CD14-positive monocyte (primary cell): ENCODE data around the gene PPP2R2C. TPM values are rescaled to one million over a fixed set of nuclear protein-coding genes. Genes with fewer than 3 reads are reported as not detected.

Experiments
- DNase-seq, 3 donors: peaks; one replicate each; pipeline ENCODE4 v3.0.0-alpha.2; 2011 to 2022
- H2AFZ ChIP-seq: 2 replicates; pipeline ENCODE4 v1.6.0; 2012; ENCODE audit warnings: mild to moderate bottlenecking, low read depth, low read length, inconsistent platforms; ENCODE audit not compliant: insufficient read depth, poor library complexity, severe bottlenecking
- H3K27ac ChIP-seq, 2 donors: 1 replicate in 1 of 2; 2 replicates in 1 of 2; pipeline ENCODE4 v1.5.1; 2012 to 2013; ENCODE audit warnings: low read length in 2 of 2, control low read depth in 1 of 2, inconsistent platforms in 1 of 2, low read depth in 1 of 2, mild to moderate bottlenecking in 1 of 2
- H3K27me3 ChIP-seq, 2 donors: one replicate each; pipeline versions ENCODE4 v1.6.0 to v1.6.1; 2011 to 2013; ENCODE audit warnings: low read length in 2 of 2; ENCODE audit not compliant: control insufficient read depth in 2 of 2, insufficient read depth in 2 of 2
- H3K36me3 ChIP-seq, 2 donors: replicated peaks in 1 of 2; 1 replicate in 1 of 2; 2 replicates in 1 of 2; pipeline versions ENCODE4 v1.5.1 to v1.6.1; 2012 to 2013; ENCODE audit warnings: low read length in 2 of 2, control low read depth in 1 of 2, inconsistent platforms in 1 of 2, mild to moderate bottlenecking in 1 of 2; ENCODE audit not compliant: insufficient read depth in 2 of 2, control insufficient read depth in 1 of 2
- H3K4me1 ChIP-seq, 2 donors: 1 replicate in 1 of 2; 2 replicates in 1 of 2; pipeline versions ENCODE4 v1.5.1 to v1.6.1; 2012 to 2013; ENCODE audit warnings: low read length in 2 of 2, control low read depth in 1 of 2, inconsistent platforms in 1 of 2, mild to moderate bottlenecking in 1 of 2, moderate library complexity in 1 of 2; ENCODE audit not compliant: insufficient read depth in 2 of 2, control insufficient read depth in 1 of 2
- H3K4me2 ChIP-seq: replicated peaks from 2 replicates; pipeline ENCODE3; 2012; ENCODE audit warnings: low read length, moderate library complexity, mild to moderate bottlenecking; ENCODE audit not compliant: poor library complexity, severe bottlenecking; ENCODE audit errors: extremely low read depth
- H3K4me3 ChIP-seq, 3 experiments: fragments of 200-600 bp in 1 of 3; sonication (generic) in 1 of 3; replicated peaks in 1 of 3; 1 replicate in 2 of 3; 2 replicates in 1 of 3; pipeline ENCODE4 v1.5.1; 2011 to 2013; ENCODE audit warnings: low read length in 3 of 3, mild to moderate bottlenecking in 3 of 3, control low read depth in 2 of 3, low read depth in 2 of 3, inconsistent platforms in 1 of 3, moderate library complexity in 1 of 3
- H3K79me2 ChIP-seq: 2 replicates; pipeline ENCODE4 v1.6.0; 2012; ENCODE audit warnings: mild to moderate bottlenecking, control low read depth, inconsistent platforms, low read length, moderate library complexity; ENCODE audit not compliant: insufficient read depth
- H3K9ac ChIP-seq: 2 replicates; pipeline ENCODE4 v1.6.0; 2017; ENCODE audit warnings: low read length, mild to moderate bottlenecking; ENCODE audit not compliant: insufficient read depth, poor library complexity, severe bottlenecking
- H3K9me3 ChIP-seq, 2 donors: replicated peaks in 1 of 2; 1 replicate in 1 of 2; 2 replicates in 1 of 2; pipeline versions ENCODE4 v1.5.1 to v1.6.1; 2012 to 2013; ENCODE audit warnings: low read length in 2 of 2, control low read depth in 1 of 2; ENCODE audit not compliant: control insufficient read depth in 1 of 2, insufficient read depth in 1 of 2
- H4K20me1 ChIP-seq: 2 replicates; pipeline ENCODE4 v1.6.0; 2012; ENCODE audit warnings: mild to moderate bottlenecking, low read length, control low read depth, moderate library complexity; ENCODE audit not compliant: insufficient read depth
- H3K27ac Mint-ChIP-seq, 7 donors: one replicate each; pipeline ENCODE4 v1.8.0; 2020; ENCODE audit warnings: mild to moderate bottlenecking in 7 of 7, mixed read lengths in 7 of 7, moderate library complexity in 6 of 7, inconsistent platforms in 2 of 7
- H3K27me3 Mint-ChIP-seq, 3 donors: one replicate each; pipeline ENCODE4 v1.8.0; 2021 to 2022; ENCODE audit warnings: low read depth in 3 of 3, mild to moderate bottlenecking in 3 of 3, mixed read lengths in 3 of 3, moderate library complexity in 3 of 3, inconsistent platforms in 1 of 3
- H3K36me3 Mint-ChIP-seq, 2 donors: one replicate each; pipeline ENCODE4 v1.8.0; 2020; ENCODE audit warnings: mixed read lengths in 2 of 2, inconsistent platforms in 1 of 2, mild to moderate bottlenecking in 1 of 2
- H3K4me1 Mint-ChIP-seq: one replicate; pipeline ENCODE4 v1.8.0; 2020; ENCODE audit warnings: mild to moderate bottlenecking, mixed read lengths
- H3K4me3 Mint-ChIP-seq, 2 donors: one replicate each; pipeline ENCODE4 v1.8.0; 2020; ENCODE audit warnings: mild to moderate bottlenecking in 2 of 2, mixed read lengths in 2 of 2, moderate library complexity in 1 of 2
- H3K9me3 Mint-ChIP-seq, 7 donors: one replicate each; pipeline ENCODE4 v1.8.0; 2020 to 2022; ENCODE audit warnings: mixed read lengths in 7 of 7, mild to moderate bottlenecking in 6 of 7, moderate library complexity in 6 of 7, inconsistent platforms in 2 of 7
- WGBS: methylation state at CpG from one replicate; pipeline ENCODE4 v1.1.5; 2013; ENCODE audit warnings: missing lambda C conversion rate; ENCODE audit not compliant: insufficient coverage; 5-methylcytosine and 5-hydroxymethylcytosine counted together
- intact Hi-C, 2 donors: fragments of 100-400 bp; cut with micrococcal nuclease; formaldehyde crosslinking; loops; one replicate each; pipeline versions ENCODE4 v1.15.0 to v1.15.1; 2023
- polyA plus RNA-seq, 3 donors: library from polyadenylated mRNA; depleted of rRNA in 1 of 3; unstranded in 2 of 3; stranded (reverse) in 1 of 3; fragments of 300-500 nt in 2 of 3; fragments of >200 nt in 1 of 3; fragmentation: Illumina TruSeq in 2 of 3; gene quantifications; 1 replicate in 2 of 3; 2 replicates in 1 of 3; pipeline ENCODE4 v1.2.3, GENCODE V29; 2012 to 2021
- TF ChIP-seq, protein P1 (sequence below): fragments of 200-600 bp; IDR thresholded peaks from one replicate; pipeline ENCODE4 v1.8.0; 2022; ENCODE audit warnings: antibody characterized with exemption, mild to moderate bottlenecking

Gene PPP2R2C
- polyA plus RNA-seq, 3 donors, result not detected

DNA sequence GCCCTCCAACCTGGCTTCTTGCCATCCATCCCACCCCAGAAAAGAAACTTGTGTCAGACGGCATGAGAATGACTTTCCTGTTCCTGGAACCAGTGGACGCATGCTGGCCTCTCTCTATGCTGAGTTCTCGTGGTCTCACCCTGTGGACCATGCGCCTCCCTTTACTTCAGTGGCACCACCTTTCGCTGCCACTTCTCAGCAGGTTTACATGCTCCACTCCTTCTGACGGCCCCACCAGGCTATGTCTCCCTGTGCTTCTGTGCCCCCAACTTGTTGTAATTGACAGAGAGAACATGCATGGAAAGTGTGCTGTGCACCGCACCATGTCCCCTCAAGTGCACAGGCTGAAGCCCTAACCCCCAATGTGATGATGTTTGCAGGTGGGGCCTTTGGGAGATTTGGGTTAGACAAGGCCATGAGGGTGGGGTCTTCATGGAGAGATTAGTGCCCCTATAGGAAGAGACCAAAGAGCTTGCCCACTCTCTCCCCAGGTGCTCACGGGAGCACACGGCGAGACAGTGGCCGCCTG is 3.1 kb upstream of the PPP2R2C start:
- Mint-ChIP-seq H3K9me3 (peaks cover 0 to 3% (median 0%) of the 10 kb centered on the region in 7 donors), H3K27me3 (peaks cover 28 to 48% (median 33%) of the 10 kb centered on the region in 3 donors), H3K4me3 (no peak overlapping the region), H3K27ac (no peak overlapping the region), H3K4me1 (no peaks in the 10 kb centered on the region), H3K36me3 (peaks cover 0 to 2% of the 10 kb centered on the region in 2 donors)
- Histone ChIP-seq H3K27ac (no peak overlapping the region), H3K9me3 (no peaks in the 10 kb centered on the region), H3K4me2 (no peak overlapping the region), H3K4me3 (no peak overlapping the region), H3K36me3 (no peaks in the 10 kb centered on the region), H3K79me2 (no peaks in the 10 kb centered on the region), H4K20me1 (no peaks in the 10 kb centered on the region), H2AFZ (no peak overlapping the region), H3K9ac (no peak overlapping the region), H3K27me3 (peaks cover 11 to 23% of the 10 kb centered on the region in 2 donors), H3K4me1 (no peaks in the 10 kb centered on the region)
- no peak for DNase-seq
- WGBS, result 89% methylated on average over 8 of the region's 11 CpGs
- intact Hi-C loops, result no loop called here
- TF ChIP-seq, protein P1, sequence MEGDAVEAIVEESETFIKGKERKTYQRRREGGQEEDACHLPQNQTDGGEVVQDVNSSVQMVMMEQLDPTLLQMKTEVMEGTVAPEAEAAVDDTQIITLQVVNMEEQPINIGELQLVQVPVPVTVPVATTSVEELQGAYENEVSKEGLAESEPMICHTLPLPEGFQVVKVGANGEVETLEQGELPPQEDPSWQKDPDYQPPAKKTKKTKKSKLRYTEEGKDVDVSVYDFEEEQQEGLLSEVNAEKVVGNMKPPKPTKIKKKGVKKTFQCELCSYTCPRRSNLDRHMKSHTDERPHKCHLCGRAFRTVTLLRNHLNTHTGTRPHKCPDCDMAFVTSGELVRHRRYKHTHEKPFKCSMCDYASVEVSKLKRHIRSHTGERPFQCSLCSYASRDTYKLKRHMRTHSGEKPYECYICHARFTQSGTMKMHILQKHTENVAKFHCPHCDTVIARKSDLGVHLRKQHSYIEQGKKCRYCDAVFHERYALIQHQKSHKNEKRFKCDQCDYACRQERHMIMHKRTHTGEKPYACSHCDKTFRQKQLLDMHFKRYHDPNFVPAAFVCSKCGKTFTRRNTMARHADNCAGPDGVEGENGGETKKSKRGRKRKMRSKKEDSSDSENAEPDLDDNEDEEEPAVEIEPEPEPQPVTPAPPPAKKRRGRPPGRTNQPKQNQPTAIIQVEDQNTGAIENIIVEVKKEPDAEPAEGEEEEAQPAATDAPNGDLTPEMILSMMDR, result no peak

DNA sequence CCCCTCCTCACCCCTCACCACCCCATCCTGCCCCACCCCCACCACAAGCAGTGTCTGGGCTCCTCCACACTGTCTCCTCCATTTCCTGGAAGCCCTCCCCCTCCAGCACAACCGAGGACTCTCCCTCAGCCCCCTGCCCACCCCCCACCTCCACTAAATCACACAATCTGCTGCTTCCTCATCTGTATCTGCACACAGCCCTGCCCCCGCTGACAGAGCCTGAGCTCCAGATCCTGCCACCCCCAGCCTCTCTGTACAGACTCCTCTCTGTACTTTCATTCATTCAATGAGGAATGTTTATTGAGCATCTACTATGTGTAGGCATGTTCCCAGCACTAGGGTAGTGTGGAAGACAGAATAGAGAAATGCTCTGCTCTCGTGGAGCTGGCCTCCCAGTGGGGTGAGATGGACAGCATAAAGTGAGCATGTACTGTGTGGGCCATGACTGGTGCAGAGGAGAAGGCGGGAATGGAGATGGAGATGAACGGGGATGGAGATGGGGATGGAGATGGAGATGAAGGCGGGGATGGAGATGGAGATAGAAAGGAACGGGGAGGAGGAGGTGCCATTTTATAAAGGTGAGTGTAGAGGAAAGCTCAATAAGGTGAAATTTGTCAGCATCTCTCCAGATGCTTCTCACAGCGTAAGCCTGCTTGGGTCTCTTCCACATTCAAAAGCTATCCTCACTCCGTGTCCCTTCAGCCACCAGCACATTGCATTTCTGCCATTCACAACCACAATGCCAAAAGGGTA is 2.5 kb upstream of the PPP2R2C start:
- Mint-ChIP-seq H3K9me3 (peaks cover 0 to 6% (median 1%) of the 10 kb centered on the region in 7 donors), H3K36me3 (peaks cover 0 to 2% of the 10 kb centered on the region in 2 donors), H3K27me3 (peaks cover 34 to 55% (median 39%) of the 10 kb centered on the region in 3 donors), H3K4me1 (peaks cover 2% of the 10 kb centered on the region), H3K4me3 (no peak overlapping the region), H3K27ac (no peak overlapping the region)
- TF ChIP-seq, protein P1, result no peak
- H3K79me2 ChIP-seq, result no peaks in the 10 kb centered on the region
- no peaks in the 10 kb centered on the region for H3K36me3 ChIP-seq
- DNase-seq, result no peak
- H4K20me1 ChIP-seq, result no peaks in the 10 kb centered on the region
- WGBS, result 82% methylated on average over 7 of the region's 9 CpGs
- intact Hi-C loops, result no loop called here
- no peak overlapping the region for H3K4me3 ChIP-seq
- peaks cover 11 to 30% of the 10 kb centered on the region in 2 donors for H3K27me3 ChIP-seq
- H3K4me1 ChIP-seq, result no peaks in the 10 kb centered on the region
- no peak overlapping the region for H3K4me2 ChIP-seq
- peaks cover 0 to 4% of the 10 kb centered on the region in 2 donors for H3K9me3 ChIP-seq
- no peak overlapping the region for H3K9ac ChIP-seq
- no peak overlapping the region for H3K27ac ChIP-seq
- H2AFZ ChIP-seq, result no peak overlapping the region
